ENCODE data around the gene NFX1.

The NFX1 gene

DNA sequence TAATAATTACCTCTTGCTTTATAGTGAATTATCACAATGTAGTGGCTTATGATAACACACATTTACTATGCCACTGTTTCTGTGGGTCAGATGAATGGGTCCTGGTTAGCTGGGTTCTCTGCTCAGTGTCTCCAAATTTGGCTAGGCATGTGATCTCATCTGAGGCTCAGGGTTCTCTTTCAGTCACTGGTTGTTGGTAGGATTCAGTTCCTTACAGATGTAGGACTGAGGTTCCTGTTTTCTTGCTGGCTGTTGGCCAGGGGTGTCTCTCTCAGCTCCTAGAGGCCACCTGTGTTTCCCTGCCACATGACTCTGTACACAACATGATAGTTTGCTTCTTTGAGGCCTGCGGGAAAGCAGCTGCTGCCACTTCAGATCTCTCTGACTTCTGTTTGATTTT lies 7.1 kb downstream of the NFX1 start:
- H3K4me3 ChIP-seq (ENCODE audit: control insufficient read depth, low read depth, low read length) = no peak overlapping the region
- no peak for DNase-seq (ENCODE audit: low read depth)
- TF ChIP-seq CTCF (IDR thresholded peaks at IDR 0.05; ENCODE audit: control insufficient read depth, insufficient read depth, low read depth, low read length, missing control alignments) = no peak

DNA sequence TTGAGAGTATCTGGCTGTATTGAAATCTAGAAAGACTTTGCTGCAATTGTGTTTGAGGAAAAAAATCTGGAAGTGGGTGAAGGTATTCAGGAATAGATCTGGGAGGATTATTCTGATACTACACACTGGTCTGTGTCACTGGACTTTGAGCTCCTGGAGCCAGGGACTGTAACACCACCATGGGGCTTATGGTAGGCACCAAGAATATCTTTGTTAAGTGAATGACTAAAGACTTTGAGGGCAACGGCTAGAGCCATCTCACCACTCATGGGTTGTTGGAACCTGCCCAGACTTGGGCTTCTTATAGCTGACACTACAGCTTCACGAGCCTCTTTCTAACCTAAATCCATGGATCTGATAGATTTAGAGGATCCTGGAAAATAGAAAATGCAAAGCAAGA lies 10.2 kb downstream of the NFX1 start:
- no peak for DNase-seq (ENCODE audit: low read depth)
- TF ChIP-seq CTCF (IDR thresholded peaks at IDR 0.05; ENCODE audit: control insufficient read depth, insufficient read depth, low read depth, low read length, missing control alignments) = no peak
- H3K4me3 ChIP-seq (ENCODE audit: control insufficient read depth, low read depth, low read length) = no peak overlapping the region

GRCh38 chr9:33304362-33304761 lies 14.0 kb downstream of the NFX1 start:
- no peak overlapping the region for H3K4me3 ChIP-seq (ENCODE audit: control insufficient read depth, low read depth, low read length)
- DNase-seq (ENCODE audit: low read depth) = no peak
- no peak for TF ChIP-seq CTCF (IDR thresholded peaks at IDR 0.05; ENCODE audit: control insufficient read depth, insufficient read depth, low read depth, low read length, missing control alignments)

DNA sequence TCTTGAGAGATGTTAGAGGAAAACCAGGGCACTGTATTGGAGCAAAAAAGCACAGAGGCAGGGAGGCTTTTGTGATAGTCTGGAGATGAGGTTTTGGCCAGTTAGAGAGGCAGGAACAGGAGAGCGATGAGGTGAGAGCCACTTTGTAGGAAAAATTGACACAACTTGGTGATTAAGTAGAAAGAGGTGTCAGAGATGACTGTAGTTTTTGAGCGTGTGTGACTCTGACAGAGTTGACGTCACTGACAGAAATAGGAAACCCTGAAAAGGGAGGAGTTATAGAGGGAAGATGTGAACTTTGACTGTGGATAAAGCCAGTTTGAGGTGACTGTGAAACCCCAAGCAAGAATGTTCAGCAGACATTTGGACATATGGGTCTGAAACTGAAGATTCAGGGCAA lies 15.7 kb downstream of the NFX1 start:
- TF ChIP-seq CTCF (IDR thresholded peaks at IDR 0.05; ENCODE audit: control insufficient read depth, insufficient read depth, low read depth, low read length, missing control alignments) = no peak
- DNase-seq (ENCODE audit: low read depth) = no peak
- H3K4me3 ChIP-seq (ENCODE audit: control insufficient read depth, low read depth, low read length) = no peak overlapping the region

GRCh38 chr9:33307067-33307466 lies 16.8 kb downstream of the NFX1 start:
- DNase-seq (ENCODE audit: low read depth) = no peak
- H3K4me3 ChIP-seq (ENCODE audit: control insufficient read depth, low read depth, low read length) = no peak overlapping the region
- TF ChIP-seq CTCF (IDR thresholded peaks at IDR 0.05; ENCODE audit: control insufficient read depth, insufficient read depth, low read depth, low read length, missing control alignments) = no peak

GRCh38 chr9:33309903-33310302 lies 19.6 kb downstream of the NFX1 start:
- no peak for DNase-seq (ENCODE audit: low read depth)
- H3K4me3 ChIP-seq (ENCODE audit: control insufficient read depth, low read depth, low read length) = no peak overlapping the region
- TF ChIP-seq CTCF (IDR thresholded peaks at IDR 0.05; ENCODE audit: control insufficient read depth, insufficient read depth, low read depth, low read length, missing control alignments) = no peak

DNA sequence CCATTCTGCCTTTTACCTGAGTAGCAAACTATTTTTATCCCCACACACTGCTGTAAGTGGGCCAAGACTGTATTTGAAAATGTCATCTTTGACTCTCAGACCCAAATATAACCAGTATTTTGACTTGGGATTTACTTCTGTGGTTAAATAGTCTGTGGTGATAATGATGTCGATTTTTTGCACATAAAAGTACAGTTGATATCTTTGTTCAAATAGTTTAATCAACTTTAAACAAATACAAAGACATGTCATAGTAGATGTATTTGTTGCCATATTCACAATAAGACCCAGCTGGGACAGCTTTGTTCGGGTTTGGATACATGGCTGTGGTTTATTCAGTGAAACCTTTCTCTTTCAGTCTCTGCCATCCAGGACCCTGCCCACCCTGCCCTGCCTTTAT lies 20.4 kb downstream of the NFX1 start:
- DNase-seq (ENCODE audit: low read depth) = no peak
- TF ChIP-seq CTCF (IDR thresholded peaks at IDR 0.05; ENCODE audit: control insufficient read depth, insufficient read depth, low read depth, low read length, missing control alignments) = no peak
- no peak overlapping the region for H3K4me3 ChIP-seq (ENCODE audit: control insufficient read depth, low read depth, low read length)
